Measurements from ENCODE around the gene NGEF.
"Not testable (repeated sequence)": the region's sequence is repeated elsewhere in the genome, so short reads cannot be mapped to it uniquely, and the experiment has no call there.

Gene NGEF, protein sequence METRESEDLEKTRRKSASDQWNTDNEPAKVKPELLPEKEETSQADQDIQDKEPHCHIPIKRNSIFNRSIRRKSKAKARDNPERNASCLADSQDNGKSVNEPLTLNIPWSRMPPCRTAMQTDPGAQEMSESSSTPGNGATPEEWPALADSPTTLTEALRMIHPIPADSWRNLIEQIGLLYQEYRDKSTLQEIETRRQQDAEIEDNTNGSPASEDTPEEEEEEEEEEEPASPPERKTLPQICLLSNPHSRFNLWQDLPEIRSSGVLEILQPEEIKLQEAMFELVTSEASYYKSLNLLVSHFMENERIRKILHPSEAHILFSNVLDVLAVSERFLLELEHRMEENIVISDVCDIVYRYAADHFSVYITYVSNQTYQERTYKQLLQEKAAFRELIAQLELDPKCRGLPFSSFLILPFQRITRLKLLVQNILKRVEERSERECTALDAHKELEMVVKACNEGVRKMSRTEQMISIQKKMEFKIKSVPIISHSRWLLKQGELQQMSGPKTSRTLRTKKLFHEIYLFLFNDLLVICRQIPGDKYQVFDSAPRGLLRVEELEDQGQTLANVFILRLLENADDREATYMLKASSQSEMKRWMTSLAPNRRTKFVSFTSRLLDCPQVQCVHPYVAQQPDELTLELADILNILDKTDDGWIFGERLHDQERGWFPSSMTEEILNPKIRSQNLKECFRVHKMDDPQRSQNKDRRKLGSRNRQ

DNA sequence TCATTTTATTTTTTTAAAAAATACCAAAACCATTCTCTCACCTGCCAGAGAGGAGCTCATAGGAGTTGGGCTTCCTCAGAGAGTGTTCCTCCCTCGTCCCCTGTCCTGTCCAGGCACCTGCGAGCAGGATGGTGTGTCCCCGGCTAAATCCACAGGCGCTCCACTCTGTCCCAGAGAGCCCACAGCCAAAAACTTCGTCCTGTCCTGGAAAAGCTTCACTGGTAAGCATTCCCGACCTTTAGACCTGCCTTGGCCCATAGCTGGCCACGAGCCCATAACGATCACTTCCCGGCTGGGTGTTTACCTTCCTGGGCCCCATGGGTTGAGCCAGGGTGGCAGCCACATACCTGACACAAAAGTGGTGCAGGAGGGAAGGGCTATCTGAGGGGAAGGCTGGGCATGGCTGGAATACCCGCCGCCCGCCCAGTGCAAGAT is at the start of gene NGEF:
Gene NGEF, minus strand, starts transcription at position 230 of the 435 bp plus-strand sequence. CDS start 38,366 bp downstream, outside the sequence.
- no peak for DNase-seq

DNA sequence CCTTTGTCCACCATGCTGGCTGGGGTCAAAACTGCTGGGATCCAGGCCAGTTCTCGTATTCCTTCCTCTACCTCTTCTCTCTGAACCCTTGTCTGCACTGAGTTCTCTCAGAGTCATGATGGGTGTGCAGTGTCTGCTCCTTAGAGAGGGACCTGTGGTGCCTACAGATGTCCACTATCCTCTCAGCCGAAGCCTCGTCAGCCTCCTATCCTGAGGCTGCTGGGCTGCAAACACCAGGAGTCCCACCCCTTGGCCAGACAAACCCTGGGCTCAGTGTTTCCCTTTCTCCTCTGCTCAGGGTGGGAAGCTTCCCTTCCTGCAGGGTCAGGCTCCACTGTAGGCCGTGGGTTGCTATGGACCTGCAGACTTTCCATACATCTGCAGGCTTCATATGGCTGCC is 49.4 kb upstream of the NGEF start:
- DNase-seq, result no peak

DNA sequence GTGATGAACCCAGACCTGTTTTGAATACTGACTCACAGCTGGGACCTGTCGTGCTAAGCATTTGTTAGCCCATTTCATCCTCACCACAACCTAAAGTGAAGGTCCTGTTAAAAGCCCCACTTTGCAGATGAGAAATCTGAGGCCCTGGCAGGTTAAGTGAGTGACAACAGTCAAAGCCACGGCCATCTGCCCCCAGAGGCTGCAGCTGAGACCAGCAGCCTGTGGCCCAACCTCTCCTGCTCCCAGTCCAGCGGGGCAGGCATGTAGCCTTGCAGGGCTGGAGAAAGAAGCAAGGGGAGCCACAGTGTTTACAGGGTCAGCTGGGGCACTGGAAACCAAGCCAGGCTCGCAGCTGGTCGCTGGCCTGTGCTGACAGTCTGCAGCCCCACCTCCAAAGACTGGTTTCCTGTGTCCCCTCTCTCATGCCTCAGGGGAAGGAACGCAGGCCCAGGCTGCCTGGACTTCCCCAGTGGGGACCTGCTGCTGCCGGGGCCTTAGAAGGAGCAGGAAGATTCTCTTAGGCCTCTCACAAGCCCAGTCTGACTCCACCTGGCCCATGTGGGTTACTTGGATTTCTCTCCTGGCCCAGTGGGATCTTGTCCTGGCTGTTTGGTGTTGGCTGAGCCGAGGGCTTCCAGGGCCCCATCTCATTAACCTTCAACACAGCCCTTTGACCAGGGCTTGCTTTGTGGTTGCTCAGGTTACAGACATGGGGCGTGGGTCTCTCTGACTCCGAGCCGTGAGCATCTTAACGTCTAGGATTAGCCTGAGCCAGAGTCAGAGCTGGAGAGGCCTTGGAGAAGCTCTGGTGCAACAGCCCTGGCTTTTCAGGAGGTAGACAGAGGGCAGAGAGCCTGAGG is 48.8 kb upstream of the NGEF start:
- DNase-seq, result peak; percentile 17

DNA sequence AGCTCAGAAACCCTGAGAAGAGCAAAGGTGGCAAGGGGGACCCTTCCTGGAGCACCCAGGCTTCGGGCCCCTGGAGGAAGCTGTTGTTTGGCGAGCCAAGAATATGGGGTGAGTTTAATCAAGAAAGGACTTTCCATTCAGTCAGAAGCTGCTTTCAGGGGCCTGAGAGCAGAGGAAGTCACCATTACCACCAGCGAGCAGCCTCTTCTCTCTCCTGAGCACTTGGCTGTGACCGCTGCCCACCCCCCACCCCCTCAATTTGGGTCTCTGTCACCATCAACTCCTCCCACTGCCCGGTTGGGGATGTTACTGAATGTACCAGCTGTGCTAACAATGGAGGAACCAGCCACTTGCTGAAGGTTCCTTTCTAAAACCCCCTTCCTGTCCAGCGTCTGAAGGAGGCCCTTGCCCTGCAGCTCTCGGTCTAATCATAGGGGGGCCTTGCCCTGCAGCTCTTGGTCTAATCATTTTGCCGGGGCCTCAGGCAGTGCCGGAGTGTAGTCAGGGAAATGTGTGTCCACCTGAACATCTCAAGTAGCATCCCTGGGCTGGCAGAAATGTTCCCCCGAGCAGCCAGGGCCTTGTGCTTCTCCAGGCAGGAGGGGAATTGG is 48.0 kb upstream of the NGEF start:
- no peak for DNase-seq

DNA sequence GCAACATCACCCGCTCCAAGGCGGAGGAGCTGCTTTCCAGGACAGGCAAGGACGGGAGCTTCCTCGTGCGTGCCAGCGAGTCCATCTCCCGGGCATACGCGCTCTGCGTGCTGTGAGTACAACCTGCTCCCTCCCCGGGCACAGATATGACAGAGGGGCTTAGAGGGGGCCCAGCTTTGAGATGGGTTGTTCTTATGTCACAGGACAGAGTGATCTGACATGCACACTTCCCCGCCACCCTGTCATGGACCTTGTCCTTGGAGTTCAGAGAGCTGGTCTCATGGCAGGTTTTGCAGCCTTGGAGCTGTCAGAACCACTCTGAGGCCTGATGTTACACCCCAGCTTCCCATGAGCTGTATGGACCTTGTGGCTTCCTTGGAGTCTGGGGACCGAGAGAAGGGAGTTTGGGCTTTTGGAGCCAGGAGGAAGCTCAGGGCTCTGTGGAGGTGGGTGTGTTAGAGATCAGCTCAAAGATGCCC is 47.5 kb upstream of the NGEF start:
- no peak for DNase-seq

DNA sequence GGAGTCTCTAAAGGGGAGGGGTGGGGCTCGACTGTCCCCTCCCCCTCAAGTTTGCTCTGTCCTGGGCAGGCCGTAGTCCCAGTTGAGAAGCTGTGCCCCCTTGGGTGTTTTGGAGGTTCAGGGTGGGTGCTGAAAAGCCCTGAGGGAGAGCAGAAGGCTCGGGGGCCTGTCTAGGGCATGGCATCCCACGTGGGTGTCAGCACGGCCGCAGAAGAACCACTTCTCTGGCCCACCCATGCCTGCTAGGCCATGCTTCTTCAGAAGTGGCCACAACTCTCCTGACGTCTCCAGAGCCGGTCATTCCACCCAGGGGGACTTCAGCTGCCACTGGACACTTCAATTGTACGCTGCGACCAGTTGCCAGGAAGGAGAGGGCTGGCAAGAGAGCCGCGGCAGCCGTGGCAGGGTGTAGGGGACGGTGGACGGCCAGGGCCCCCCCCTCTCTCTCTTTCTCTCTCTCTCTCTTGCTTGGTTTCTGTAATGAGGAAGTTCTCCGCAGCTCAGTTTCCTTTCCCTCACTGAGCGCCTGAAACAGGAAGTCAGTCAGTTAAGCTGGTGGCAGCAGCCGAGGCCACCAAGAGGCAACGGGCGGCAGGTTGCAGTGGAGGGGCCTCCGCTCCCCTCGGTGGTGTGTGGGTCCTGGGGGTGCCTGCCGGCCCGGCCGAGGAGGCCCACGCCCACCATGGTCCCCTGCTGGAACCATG is 46.9 kb upstream of the NGEF start, which contains the start of gene INPP5D:
Gene INPP5D, plus strand, starts transcription at position 546 of the 704 bp plus-strand sequence. Its CDS starts 137 bp downstream, at position 683.
- no peak for DNase-seq

DNA sequence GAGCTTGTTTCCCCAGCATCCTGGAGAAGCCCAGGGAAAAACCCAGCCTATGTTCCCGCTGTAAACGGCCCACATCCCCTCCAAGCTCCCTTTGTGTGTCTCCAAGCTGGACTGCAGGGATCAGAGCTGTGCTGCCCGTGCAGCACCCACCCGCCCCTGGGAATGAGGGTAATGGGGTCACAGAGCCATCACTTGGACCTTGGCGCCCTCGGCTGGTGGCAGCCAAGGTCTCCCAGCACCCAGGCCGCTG is 46.4 kb upstream of the NGEF start:
- no peak for DNase-seq

DNA sequence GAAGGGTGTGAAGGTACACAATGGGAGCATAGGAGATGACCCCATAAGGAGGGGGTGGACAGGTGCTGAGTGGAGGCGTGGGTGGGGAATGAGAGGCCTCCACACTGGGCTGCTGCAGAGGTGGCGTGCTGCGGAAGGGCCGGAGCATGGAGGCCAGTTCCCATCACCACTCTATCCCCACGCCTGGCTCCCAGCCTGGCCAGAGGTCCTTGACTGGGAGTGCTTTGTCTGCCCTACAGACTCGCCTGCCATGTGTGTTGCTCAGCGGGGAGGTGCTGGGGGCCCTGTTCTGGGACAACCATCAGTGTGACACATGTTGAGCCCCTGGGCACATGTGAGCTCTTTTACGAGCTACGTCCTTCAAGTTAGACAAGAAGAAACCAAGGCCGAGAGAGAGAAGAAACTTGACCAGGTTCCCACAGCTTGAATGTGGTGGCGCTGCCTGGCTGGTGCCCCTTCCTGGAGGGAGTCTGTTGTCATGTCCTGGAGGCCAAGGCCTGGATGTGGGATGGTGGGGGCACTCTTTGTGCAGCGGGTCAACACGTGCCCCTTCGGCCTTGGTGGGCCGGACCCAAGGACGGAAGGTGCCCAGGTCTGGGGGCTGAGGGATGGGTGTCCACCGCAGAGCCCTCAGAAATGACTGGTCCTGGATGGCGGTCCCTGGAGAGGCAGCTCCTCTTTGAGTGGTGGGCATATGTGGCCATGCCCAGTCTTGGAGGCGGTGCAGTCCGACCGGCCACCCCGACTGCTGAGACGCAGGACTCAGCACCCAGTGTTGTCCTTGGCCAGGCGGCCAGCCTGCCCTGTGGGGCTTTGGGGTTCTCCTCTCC is 45.9 kb upstream of the NGEF start:
- DNase-seq, result no peak

DNA sequence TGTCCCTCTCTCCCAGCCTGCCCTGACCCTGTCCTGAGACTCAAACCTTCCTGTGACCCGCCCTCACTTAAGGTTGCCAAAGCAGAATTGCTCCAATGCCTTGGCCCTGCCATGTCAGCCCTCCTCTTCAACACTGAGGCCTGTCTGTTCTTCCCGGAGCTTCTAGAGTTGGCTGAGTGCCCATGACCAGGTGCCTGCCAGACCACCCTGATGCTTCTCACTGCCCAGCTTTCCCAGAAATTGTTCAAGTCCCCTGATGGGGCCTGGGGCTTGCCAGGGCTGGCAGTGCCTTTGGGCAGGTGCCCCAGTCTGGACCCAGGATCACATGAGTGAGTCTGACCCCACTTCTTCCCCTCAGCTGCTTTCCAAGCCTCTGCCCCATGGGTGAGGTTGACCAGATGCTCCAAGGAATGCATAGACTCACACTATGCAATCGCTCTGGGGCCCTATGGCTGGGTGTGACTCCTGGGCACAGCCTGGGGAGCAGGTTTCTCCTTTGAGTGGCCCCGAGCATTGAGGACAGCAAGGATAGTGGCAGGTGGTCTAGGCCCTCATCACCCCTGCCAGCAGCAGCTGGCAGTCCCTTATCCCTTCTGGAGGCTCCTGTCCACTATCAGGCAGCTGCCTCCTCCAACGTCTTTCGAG is 44.0 kb upstream of the NGEF start:
- no peak for DNase-seq

DNA sequence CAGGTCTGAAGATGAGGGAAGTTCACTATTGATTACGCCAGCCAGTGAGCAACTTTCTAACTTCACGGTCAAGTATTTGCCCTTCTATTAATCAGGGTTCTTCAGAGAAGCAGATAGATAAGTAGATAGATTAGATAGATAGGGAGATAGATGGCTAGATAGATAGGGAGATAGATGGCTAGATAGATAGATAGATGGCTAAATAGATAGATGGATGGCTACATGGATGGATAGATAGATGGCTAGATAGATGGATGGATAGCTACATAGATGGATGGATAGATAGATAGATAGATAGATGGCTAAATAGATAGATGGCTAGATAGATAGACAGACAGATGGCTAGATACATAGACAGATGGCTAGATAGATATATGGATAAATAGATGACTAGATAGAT is 42.3 kb upstream of the NGEF start:
- no peak for DNase-seq

DNA sequence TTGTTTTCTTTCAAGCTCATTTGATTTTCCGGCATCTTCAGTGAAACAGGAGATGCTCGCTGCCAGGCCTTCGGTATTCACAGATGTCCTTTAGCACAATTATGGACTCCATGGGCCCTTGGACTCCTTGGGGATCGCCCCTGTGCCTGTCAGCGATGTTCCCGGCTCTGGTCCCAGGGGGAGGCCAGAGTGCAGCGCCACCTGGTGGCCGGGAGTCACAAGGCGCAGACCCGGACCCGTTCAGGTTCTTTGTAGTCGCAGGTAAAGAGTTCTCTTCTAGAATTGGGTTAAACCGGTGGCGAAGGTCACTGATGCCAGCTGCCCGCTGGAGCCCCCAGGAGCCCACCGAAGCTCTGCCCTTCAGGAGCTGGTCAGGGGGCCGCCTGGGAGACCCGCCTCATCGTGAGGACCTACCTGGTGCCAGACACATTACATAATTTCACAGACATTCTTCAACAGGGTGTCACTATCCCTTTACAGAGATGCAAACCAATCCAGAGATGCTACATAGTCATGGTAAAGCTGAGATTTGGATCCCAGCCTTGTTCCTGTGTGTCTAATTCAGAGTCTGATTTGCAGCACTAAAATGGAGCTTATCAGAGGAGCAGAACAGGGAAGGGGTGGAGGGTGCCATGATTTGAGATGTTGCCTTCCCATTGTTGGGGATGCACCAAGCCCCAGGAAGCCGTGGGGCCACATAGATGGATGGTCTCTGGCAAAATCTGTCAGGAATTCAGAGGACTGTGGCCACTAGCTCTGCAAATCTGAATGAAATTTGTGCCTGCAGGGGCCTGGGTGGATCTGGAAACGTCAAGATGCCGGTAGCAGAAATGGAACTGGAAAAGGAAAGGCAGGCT is 41.1 kb upstream of the NGEF start:
- peak; percentile 75 for DNase-seq

DNA sequence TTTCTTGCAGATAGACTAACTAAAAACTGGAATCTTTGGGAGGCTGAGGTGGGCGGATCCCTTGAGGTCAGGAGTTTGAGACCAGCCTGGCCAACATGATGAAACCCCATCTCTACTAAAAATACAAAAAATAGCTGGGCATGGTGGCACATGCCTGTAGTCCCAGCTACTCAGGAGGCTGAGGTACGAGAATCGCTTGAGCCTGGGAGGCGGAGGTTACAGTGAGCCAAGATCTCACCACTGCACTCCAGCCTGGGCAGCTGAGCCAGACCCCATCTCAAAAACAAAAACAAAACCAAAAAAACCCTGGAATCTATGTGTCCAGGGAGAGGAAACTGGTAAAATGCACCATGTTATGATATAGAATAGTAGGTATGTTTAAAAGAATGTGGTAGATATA is 39.5 kb upstream of the NGEF start:
- not testable (repeated sequence) for DNase-seq

DNA sequence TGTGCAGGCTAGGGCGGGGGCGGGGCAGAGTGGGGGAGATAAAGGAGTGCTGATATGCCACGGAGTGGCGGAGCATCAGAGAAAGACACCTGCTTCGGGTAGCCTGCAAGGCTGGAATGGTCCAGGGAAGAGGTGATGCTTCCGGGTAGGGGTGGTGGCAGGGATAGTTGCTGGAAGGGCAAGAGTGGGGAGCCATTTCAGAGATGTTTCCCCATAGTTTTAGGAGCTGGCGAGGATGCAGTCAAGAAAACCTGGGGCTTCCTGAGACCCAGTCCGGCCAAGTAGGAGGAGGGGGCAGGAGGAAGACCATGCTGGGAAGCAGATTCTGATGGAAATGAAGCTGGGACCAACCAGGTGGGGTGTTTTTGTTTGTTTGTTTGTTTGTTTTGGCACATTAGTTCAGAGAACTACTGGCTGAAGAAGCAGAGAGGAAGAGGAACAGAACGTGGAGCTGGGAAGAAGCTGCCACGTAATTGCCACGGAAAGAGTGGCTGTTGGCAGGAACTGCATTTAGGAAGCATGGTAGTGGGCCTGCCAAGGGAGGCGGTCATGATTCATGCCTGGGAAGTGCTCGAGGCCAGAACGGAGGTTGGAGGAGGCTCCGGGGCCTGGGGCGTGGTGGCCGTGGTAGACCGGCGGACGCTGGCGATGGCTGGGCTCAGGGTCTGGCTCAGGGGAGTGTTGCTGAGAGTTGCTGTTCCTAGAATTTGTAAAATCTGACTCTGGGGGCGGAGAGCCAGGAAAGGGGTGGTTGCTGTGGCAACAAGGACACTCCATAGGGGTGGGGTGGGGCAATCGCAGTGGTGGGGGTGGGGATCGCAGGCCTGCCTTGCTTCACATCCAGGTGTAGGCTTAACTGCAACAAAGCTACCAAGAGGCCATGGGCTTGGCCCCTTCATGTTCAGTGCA is 38.4 kb upstream of the NGEF start:
- no peak for DNase-seq

DNA sequence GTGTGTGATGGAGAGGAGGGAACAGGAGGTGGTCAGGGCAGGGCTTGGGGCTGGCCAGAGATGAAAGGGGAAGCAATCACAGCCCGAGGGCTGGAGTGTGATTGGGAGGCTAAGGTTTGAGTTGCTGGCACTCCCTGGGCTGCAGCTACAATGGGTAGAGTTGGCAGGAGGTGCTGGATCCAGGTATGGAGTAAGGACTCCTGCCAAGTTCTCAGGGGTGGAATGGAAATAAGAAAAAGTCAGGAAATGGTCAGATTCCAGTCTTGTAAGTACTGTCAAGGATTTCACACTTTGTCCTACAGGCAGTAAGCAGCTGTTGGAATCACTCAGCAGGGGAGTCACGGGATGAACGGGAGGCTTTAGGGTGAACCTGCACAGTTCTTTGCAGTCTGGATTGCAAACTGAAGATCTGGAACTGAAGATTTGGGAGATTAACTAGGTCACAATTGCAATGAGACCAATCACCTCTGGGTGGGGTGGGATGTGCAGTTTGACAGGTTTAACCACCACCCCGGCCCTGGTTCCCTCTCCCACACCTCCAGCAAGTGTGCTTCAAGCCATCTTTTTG is 36.2 kb upstream of the NGEF start:
- DNase-seq, result no peak

DNA sequence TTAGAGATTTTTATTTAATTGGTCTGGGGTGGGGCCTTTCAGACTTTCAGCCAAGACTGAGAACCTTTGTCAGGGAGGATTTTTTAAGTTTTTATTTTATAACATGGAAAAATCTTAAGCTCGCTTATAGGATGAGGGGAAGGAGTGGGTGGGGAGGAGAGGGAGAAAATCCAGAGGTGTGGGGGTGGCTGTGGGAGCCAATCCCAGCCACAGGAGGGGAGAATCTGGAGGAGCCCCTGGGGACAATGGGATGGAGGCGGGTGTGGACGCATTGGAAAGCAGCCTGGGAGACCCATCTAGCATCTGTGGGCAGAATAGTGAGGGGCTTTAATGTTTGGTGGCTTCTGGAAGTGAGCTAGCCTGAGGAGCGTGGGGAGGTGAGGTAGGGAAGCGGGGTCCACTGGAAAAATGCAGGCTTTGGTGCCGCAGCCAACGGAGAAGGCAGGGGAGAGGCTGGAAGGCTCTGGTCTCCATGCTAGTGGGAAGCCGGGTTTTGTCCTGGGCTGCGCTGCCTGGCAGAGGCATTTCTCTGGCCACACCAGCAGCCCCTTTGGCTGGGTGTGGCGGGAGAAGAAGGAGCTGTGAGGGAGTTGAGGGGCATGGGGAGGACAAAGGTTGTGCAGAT is 35.6 kb upstream of the NGEF start:
- DNase-seq, result no peak

DNA sequence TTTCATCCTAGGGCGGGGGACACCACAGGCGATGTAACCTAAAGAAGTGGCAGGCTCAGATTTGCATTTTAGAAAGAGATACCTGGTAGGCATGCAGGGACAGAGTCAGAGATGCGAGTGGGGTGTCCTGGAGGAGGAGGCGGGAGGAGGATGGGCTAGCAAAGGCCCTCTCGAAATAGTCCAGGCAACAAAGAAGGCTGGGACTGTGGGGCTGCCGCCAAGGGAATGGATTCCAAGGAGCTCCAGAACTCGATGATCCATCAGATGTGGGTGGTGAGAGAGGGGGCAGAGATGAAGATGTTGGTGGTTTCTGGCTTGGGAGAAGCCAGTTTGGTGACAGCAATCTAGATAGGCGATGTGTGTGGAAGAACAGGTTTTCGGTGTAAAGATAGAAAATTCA is 34.6 kb upstream of the NGEF start:
- DNase-seq, result no peak

DNA sequence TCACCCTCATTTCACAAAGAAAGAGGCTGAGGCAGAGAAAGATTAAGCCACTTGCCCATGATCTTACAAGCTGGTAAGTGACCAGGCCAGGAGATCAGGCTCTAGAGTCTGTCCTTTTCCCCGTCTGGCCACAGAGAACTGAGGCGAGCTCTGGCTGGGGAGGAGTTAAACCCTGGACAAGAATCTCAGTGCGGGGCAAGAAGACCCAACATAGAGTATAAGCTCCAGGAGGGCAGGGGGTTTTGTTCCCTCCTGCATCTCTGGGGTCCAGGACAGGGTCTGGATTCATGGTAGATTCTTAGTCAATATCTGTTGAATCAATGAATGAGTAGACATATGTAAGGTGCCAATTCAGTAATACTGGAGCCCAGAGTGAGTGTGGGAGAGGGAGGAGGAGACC is 34.1 kb upstream of the NGEF start:
- no peak for DNase-seq
